Measurements from ENCODE around the gene LGI4. TPM values are rescaled to one million over a fixed set of nuclear protein-coding genes. Genes with fewer than 3 reads are reported as not detected.
"Not testable (repeated sequence)": the region's sequence is repeated elsewhere in the genome, so short reads cannot be mapped to it uniquely, and the experiment has no call there.

LGI4 gene
- polyA plus RNA-seq, 3 donors = 2.0 to 2.5 (median 2.4) TPM

DNA sequence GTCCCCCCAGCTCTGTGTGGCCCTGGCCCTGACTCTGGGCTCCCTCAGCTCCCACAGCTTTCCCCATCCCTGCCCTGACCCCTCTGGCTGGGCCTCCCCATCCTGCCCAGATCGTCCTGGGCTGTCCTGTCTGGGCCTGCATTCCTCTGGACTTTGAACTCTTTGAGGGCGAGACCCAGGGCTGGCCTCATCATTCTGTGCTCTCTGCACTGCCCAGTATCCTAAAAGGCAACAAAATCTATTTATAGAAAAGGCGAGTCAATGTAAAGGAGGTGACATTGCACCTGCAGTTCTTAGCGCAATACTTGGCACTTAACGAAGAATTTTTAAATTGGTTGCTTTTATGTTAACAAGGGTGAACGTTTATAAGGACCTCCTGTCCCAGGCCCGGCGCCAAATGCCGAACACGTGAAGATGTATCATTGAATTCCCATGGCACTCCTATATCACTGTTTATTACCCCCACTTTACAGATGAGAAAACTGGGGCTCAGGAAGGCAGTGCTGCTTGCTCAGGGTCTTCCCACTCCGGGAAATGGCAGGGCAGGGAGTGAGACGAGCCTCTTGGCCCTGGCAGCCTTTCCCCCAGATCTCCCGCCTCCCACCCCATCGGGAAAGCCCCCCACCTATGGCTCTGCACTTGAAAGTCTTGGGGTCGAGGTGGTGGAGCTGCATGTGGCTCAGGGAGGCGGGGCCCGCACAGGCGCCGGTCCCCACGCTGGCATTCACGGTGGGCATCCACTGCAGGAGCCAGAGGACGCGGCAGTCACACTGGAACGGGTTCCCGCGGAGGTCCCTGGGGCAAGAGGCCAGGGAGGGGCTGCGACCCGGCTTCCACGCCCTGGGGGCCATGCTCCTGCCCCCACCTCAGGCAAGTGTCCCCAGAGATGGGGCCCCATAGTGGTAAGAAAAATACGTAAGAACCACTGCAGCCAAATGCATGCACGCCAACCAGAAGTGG is 3.8 kb downstream of the LGI4 start:
- DNase-seq (ENCODE audit: extremely low read depth in 1 of 11, low read depth in 9 of 11, low spot score in 4 of 11) = no peak

DNA sequence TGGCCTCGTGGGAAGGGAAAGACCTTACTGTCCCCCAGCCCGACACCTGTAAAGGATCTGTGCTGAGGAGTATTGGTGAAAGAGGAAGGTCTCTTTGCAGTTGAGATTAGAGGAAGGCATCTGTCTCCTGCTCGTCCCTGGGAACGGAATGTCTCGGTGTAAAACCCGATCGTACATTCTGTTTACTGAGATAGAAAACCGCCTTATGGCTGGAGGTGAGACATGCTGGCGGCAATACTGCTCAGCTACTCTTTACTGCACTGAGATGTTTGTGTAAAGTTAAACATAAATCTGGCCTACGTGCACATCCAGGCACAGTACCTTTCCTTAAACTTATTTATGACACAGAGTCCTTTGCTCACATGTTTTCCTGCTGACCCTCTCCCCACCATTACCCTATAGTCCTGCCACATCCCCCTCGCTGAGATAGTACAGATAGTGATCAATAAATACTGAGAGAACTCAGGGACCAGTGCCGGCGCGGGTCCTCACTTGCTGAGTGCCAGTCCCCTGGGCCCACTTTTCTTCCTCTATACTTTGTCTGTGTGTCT is 5.1 kb downstream of the LGI4 start:
- DNase-seq (ENCODE audit: extremely low read depth in 1 of 11, low read depth in 9 of 11, low spot score in 4 of 11) = not testable (repeated sequence)

GRCh38 chr19:35128398-35129057 is 6.3 kb downstream of the LGI4 start:
- no peak for DNase-seq (ENCODE audit: extremely low read depth in 1 of 11, low read depth in 9 of 11, low spot score in 4 of 11)

GRCh38 chr19:35127871-35128270 is 7.0 kb downstream of the LGI4 start:
- no peak for DNase-seq (ENCODE audit: extremely low read depth in 1 of 11, low read depth in 9 of 11, low spot score in 4 of 11)

- DNase-seq (ENCODE audit: extremely low read depth in 1 of 11, low read depth in 9 of 11, low spot score in 4 of 11) = no peak
These were observed 8.3 kb downstream of the LGI4 start for GRCh38 chr19:35126624-35126959.

DNA sequence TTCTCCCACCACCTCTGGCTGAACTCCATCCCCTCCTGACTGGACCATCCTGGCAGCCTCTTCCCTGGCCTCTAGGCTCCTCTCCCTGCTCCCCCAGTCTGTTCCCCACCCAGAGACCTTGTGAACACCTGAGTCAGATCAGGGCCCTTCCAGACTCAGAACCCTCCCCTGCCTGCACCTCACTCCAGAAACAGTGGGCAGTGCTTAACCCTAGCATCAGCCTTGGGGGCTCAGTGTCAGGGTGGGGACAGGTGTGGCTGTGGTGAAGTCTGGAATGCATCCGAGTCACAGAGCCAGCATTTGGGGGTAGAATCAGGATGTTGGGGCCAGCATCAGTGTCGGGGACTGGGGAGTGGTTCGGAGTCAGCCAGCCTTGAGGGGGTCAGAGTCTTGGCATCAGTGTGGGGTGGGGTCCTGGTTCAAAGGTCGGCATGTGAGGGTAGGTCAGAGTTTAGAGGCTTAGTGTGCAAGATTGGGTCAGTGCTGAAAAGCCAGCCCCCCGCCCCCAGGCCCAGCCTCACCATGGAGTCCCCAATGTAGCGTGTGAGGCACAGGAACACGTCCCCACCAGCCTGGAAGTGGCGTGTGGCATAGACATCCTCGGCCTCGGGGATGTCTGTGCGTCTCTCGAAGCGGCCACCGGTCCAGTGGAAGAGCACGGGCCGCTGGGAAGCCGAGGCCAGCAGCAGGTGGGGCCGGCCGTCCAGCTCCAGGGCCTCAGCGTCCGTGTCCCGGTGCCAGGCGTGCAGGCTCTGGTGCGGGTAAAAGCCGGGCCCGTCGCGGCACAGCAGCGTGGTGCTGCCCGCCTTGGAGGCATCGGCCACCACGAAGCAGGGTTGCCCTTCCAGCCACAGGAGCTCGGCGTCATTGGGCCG is 8.9 kb downstream of the LGI4 start:
- DNase-seq (ENCODE audit: extremely low read depth in 1 of 11, low read depth in 9 of 11, low spot score in 4 of 11) = no peak

GRCh38 chr19:35125270-35125717 is 9.6 kb downstream of the LGI4 start:
- no peak for DNase-seq (ENCODE audit: extremely low read depth in 1 of 11, low read depth in 9 of 11, low spot score in 4 of 11)

GRCh38 chr19:35124098-35125060 is 10.5 kb downstream of the LGI4 start:
- DNase-seq (ENCODE audit: extremely low read depth in 1 of 11, low read depth in 9 of 11, low spot score in 4 of 11) = peak; percentile 72 to 92 (median 86)

DNA sequence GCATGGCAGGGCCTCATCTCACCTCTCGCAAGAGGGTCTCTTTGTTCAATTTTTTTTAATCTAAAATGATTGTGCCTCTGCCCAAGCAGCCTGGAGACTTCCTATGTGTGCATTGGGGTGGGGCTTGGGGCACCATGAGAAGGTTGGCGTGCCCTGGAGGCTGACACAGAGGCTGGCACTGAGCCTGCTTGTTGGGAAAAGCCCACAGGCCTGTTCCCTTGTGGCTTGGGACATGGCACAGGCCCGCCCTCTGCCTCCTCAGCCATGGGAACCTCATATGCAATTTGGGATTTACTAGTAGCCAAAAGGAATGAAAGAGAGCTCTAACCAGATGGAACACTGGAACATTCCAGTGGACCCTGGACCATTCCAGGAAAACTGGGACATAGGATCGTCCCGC is 11.3 kb downstream of the LGI4 start:
- DNase-seq (ENCODE audit: extremely low read depth in 1 of 11, low read depth in 9 of 11, low spot score in 4 of 11) = no peak

- no peak for DNase-seq (ENCODE audit: extremely low read depth in 1 of 11, low read depth in 9 of 11, low spot score in 4 of 11)
These were observed 11.9 kb downstream of the LGI4 start for GRCh38 chr19:35122687-35123551.

- DNase-seq (ENCODE audit: extremely low read depth in 1 of 11, low read depth in 9 of 11, low spot score in 4 of 11) = no peak
These were observed 14.0 kb downstream of the LGI4 start for GRCh38 chr19:35120898-35121297.

DNA sequence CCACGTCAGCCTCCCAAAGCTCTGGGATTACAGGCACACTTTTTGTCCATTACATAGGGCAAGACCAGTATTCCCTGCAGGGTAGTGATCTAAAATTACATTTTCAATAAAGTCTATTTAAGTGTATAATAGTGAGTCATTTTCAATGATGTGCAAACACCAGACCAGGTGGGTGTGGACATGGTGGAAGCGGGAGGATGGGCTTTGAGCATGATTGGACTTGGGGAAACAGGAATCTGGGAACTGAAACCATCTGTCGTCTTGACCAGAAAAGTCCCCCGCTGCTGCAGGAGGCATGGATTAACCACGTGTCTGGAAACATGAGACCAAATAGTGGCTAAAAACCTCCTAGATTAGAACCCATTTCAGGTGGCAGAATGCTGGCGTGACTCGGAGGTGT is 14.4 kb downstream of the LGI4 start:
- no peak for DNase-seq (ENCODE audit: extremely low read depth in 1 of 11, low read depth in 9 of 11, low spot score in 4 of 11)

- DNase-seq (ENCODE audit: extremely low read depth in 1 of 11, low read depth in 9 of 11, low spot score in 4 of 11) = no peak
These were observed 15.2 kb downstream of the LGI4 start for GRCh38 chr19:35119578-35120155.

- no peak for DNase-seq (ENCODE audit: extremely low read depth in 1 of 11, low read depth in 9 of 11, low spot score in 4 of 11)
These were observed 15.8 kb downstream of the LGI4 start for GRCh38 chr19:35119091-35119490.

- no peak for DNase-seq (ENCODE audit: extremely low read depth in 1 of 11, low read depth in 9 of 11, low spot score in 4 of 11)
These were observed 16.4 kb downstream of the LGI4 start for GRCh38 chr19:35118268-35119020.

DNA sequence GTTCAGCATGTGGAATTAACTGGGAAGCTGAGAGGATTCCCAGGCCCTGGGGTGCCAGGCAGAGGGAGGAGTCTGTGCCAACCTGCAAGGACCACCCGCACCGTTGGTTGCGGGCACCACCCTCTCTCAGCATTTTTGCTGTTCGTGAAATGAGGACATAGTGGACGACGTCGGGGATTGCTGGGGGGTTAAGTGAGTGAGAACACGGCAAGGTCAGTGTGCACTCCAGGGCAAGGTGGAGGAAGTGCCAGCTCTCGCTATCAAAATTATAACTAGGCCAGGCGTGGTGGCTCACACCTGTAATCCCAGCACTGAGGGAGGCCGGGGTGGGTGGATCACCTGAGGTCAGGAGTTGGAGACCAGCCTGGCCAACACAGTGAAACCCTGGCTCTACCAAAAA is 17.1 kb downstream of the LGI4 start:
- no peak for DNase-seq (ENCODE audit: extremely low read depth in 1 of 11, low read depth in 9 of 11, low spot score in 4 of 11)
